Small intestine (tissue), 7 donors: ENCODE data around the gene ZXDC. TPM values are rescaled to one million over a fixed set of nuclear protein-coding genes. Genes with fewer than 3 reads are reported as not detected.

Experiments used
- DNase-seq, 2 donors: peaks; one replicate each; pipeline versions ENCODE4 v3.0.0 to v3.0.0-alpha.2; 2013
- FAIRE-seq: peaks from 2 replicates; lab custom pipeline; 2012; peaks lifted over from hg19 to GRCh38; lab: Jason Lieb, UNC
- H3K27ac ChIP-seq, 3 donors: one replicate each; pipeline ENCODE4 v1.5.1; 2013; ENCODE audit warnings: low read length in 2 of 3, mild to moderate bottlenecking in 2 of 3, control low read depth in 1 of 3, inconsistent platforms in 1 of 3, low read depth in 1 of 3, moderate library complexity in 1 of 3
- H3K27me3 ChIP-seq, 3 donors: one replicate each; pipeline ENCODE4 v1.6.1; 2013; ENCODE audit warnings: low read length in 3 of 3, inconsistent platforms in 1 of 3; ENCODE audit not compliant: control insufficient read depth in 3 of 3, insufficient read depth in 3 of 3
- H3K36me3 ChIP-seq, 3 donors: one replicate each; pipeline ENCODE4 v1.6.1; 2013; ENCODE audit warnings: low read length in 3 of 3, inconsistent platforms in 1 of 3, low read depth in 1 of 3, mild to moderate bottlenecking in 1 of 3, moderate library complexity in 1 of 3; ENCODE audit not compliant: control insufficient read depth in 3 of 3, insufficient read depth in 2 of 3
- H3K4me1 ChIP-seq, 3 donors: one replicate each; pipeline ENCODE4 v1.6.1; 2013; ENCODE audit warnings: low read length in 2 of 3, inconsistent platforms in 1 of 3, low read depth in 1 of 3, mild to moderate bottlenecking in 1 of 3, moderate library complexity in 1 of 3; ENCODE audit not compliant: control insufficient read depth in 3 of 3, insufficient read depth in 2 of 3
- H3K4me3 ChIP-seq, 3 donors: one replicate each; pipeline ENCODE4 v1.5.1; 2013; ENCODE audit warnings: low read length in 3 of 3, control low read depth in 1 of 3, inconsistent platforms in 1 of 3, low read depth in 1 of 3, mild to moderate bottlenecking in 1 of 3, moderate library complexity in 1 of 3
- H3K9me3 ChIP-seq, 2 donors: one replicate each; pipeline ENCODE4 v1.6.1; 2013; ENCODE audit warnings: low read depth in 1 of 2, low read length in 1 of 2; ENCODE audit not compliant: control insufficient read depth in 2 of 2, insufficient read depth in 1 of 2
- WGBS, 3 donors: extraction: QIAGEN DNeasy Blood & Tissue Kit; methylation state at CpG; one replicate each; pipeline ENCODE4 v1.1.7; 2013; 5-methylcytosine and 5-hydroxymethylcytosine counted together
- polyA plus RNA-seq, 4 donors: library from polyadenylated mRNA; stranded (reverse) in 3 of 4; unstranded in 1 of 4; fragments of 200-250 nt in 3 of 4; fragments of 120-200 nt in 1 of 4; gene quantifications; one replicate each; pipeline versions ENCODE4 v1.2.1 to v1.2.3, GENCODE V29; 2013
- donor health status: healthy with polysubstance abuse.
- donor health status: control.
- donor health status: control.
- donor health status: Bipolar disorder and iron deficiency.
- donor health status: healthy.

Gene ZXDC
- polyA plus RNA-seq, 4 donors: 10.0 to 35.9 (median 13.3) TPM

GRCh38 chr3:126446301-126446700 lies 29.4 kb downstream of the ZXDC start:
- no peak overlapping the region for H3K4me3 ChIP-seq
- no peaks in the 10 kb centered on the region for H3K9me3 ChIP-seq
- peaks cover 5 to 59% (median 12%) of the 10 kb centered on the region in 3 donors for H3K36me3 ChIP-seq
- H3K27ac ChIP-seq: no peak overlapping the region
- DNase-seq (no peak), FAIRE-seq (no peak)
- WGBS, 3 donors: 92 to 94% (median 93%) methylated on average over 8 of the region's 8 CpGs
- H3K4me1 ChIP-seq: no peaks in the 10 kb centered on the region
- H3K27me3 ChIP-seq: no peaks in the 10 kb centered on the region

- Histone ChIP-seq H3K4me1 (no peaks in the 10 kb centered on the region), H3K36me3 (peaks cover 4 to 59% (median 12%) of the 10 kb centered on the region in 3 donors)
- WGBS, 3 donors: 62 to 77% (median 72%) methylated on average over 5 of the region's 5 CpGs
These were observed 30.2 kb downstream of the ZXDC start for GRCh38 chr3:126445506-126445905.

GRCh38 chr3:126442856-126443242 lies 32.8 kb downstream of the ZXDC start:
- Histone ChIP-seq H3K9me3 (no peaks in the 10 kb centered on the region), H3K36me3 (peaks cover 6 to 56% (median 10%) of the 10 kb centered on the region in 3 donors), H3K27ac (no peak overlapping the region), H3K27me3 (no peaks in the 10 kb centered on the region), H3K4me3 (no peak overlapping the region), H3K4me1 (no peaks in the 10 kb centered on the region)
- no peak for DNase-seq
- WGBS, 3 donors: 89 to 91% (median 90%) methylated on average over 3 of the region's 3 CpGs
- FAIRE-seq: no peak

More at GRCh38 chr3:126445506-126445905, 30.2 kb downstream of the ZXDC start:
- FAIRE-seq (no peak), DNase-seq (no peak)
- H3K9me3 ChIP-seq: no peaks in the 10 kb centered on the region
- no peak overlapping the region for H3K4me3 ChIP-seq
- H3K27ac ChIP-seq: no peak overlapping the region
- H3K27me3 ChIP-seq: no peaks in the 10 kb centered on the region

GRCh38 chr3:126442094-126442855 lies 33.4 kb downstream of the ZXDC start:
- FAIRE-seq (no peak), DNase-seq (no peak)
- Histone ChIP-seq H3K27me3 (no peaks in the 10 kb centered on the region), H3K4me1 (no peaks in the 10 kb centered on the region), H3K27ac (no peak overlapping the region), H3K36me3 (peaks cover 6 to 56% (median 13%) of the 10 kb centered on the region in 3 donors), H3K9me3 (no peaks in the 10 kb centered on the region), H3K4me3 (no peak overlapping the region)
- WGBS, 3 donors: 84 to 92% (median 91%) methylated on average over 13 of the region's 13 CpGs

GRCh38 chr3:126441256-126441880 lies 34.3 kb downstream of the ZXDC start:
- Histone ChIP-seq H3K27me3 (no peaks in the 10 kb centered on the region), H3K36me3 (peaks cover 6 to 60% (median 10%) of the 10 kb centered on the region in 3 donors), H3K27ac (no peak overlapping the region), H3K9me3 (no peaks in the 10 kb centered on the region), H3K4me3 (no peak overlapping the region), H3K4me1 (no peaks in the 10 kb centered on the region)
- no peak for FAIRE-seq
- no peak for DNase-seq
- WGBS, 3 donors: 92 to 95% (median 95%) methylated on average over 19 to 20 of the region's 20 CpGs

- 94 to 96% (median 95%) methylated on average over 9 of the region's 9 CpGs for WGBS, 3 donors
- no peaks in the 10 kb centered on the region for H3K9me3 ChIP-seq
- H3K27ac ChIP-seq: no peak overlapping the region
- no peaks in the 10 kb centered on the region for H3K4me1 ChIP-seq
- no peak overlapping the region for H3K4me3 ChIP-seq
- no peak for FAIRE-seq
- DNase-seq: no peak
- no peaks in the 10 kb centered on the region for H3K27me3 ChIP-seq
- peaks cover 6 to 63% (median 10%) of the 10 kb centered on the region in 3 donors for H3K36me3 ChIP-seq
These were observed 35.0 kb downstream of the ZXDC start for GRCh38 chr3:126440709-126440995.

GRCh38 chr3:126439968-126440708 lies 35.6 kb downstream of the ZXDC start:
- Histone ChIP-seq H3K4me1 (no peaks in the 10 kb centered on the region), H3K4me3 (no peak overlapping the region), H3K9me3 (no peaks in the 10 kb centered on the region), H3K36me3 (peaks cover 4 to 66% (median 12%) of the 10 kb centered on the region in 3 donors), H3K27ac (no peak overlapping the region), H3K27me3 (no peaks in the 10 kb centered on the region)
- no peak for FAIRE-seq
- WGBS, 3 donors: 89 to 94% (median 93%) methylated on average over 12 of the region's 12 CpGs
- DNase-seq: no peak

- 91 to 94% (median 92%) methylated on average over 15 of the region's 15 CpGs for WGBS, 3 donors
- no peak for DNase-seq
- no peaks in the 10 kb centered on the region for H3K4me1 ChIP-seq
- H3K36me3 ChIP-seq: peaks cover 4 to 71% (median 14%) of the 10 kb centered on the region in 3 donors
- no peak overlapping the region for H3K4me3 ChIP-seq
- no peaks in the 10 kb centered on the region for H3K27me3 ChIP-seq
- no peaks in the 10 kb centered on the region for H3K9me3 ChIP-seq
- FAIRE-seq: no peak
- H3K27ac ChIP-seq: no peak overlapping the region
These were observed 36.2 kb downstream of the ZXDC start for GRCh38 chr3:126439346-126439967.
